Erythroblast (primary cell): ENCODE results near the gene NTM.

Source experiments
- GATA1 ChIP-seq: IDR thresholded peaks from 2 replicates; pipeline ENCODE4 v1.6.1; 2011; ENCODE audit warnings: low read depth, mild to moderate bottlenecking, control low read depth, low read length, moderate library complexity
- POLR2A ChIP-seq: IDR thresholded peaks from 2 replicates; pipeline ENCODE4 v1.6.1; 2011; ENCODE audit warnings: mild to moderate bottlenecking, low read length

- TF ChIP-seq POLR2A: no peak
- no peak for TF ChIP-seq GATA1
These were observed 298.3 kb downstream of the NTM start for GRCh38 chr11:131668500-131669400.
